Keratinocyte (primary cell): ENCODE data around the gene CENPA. TPM values are rescaled to one million over a fixed set of nuclear protein-coding genes. Genes with fewer than 3 reads are reported as not detected.

Experiments used
- DNase-seq: peaks from one replicate; pipeline ENCODE4 v3.0.0-alpha.2; 2011; ENCODE audit warnings: low read depth, missing footprints, low spot score
- FAIRE-seq: peaks from 2 replicates; lab custom pipeline; 2011; peaks lifted over from hg19 to GRCh38; lab: Jason Lieb, UNC
- H2AFZ ChIP-seq: 2 replicates; pipeline ENCODE4 v1.6.0; 2012; ENCODE audit warnings: low read length, control low read depth, inconsistent platforms; ENCODE audit not compliant: control insufficient read depth
- H3K27ac ChIP-seq: 2 replicates; pipeline ENCODE4 v1.5.1; 2011; ENCODE audit warnings: low read length; ENCODE audit not compliant: control insufficient read depth, insufficient read depth
- H3K27me3 ChIP-seq: 3 replicates; pipeline ENCODE4 v1.6.0; 2011; ENCODE audit warnings: low read length; ENCODE audit not compliant: control insufficient read depth, insufficient read depth; ENCODE audit errors: extremely low read depth
- H3K36me3 ChIP-seq, 2 experiments: 2 replicates in 1 of 2; 3 replicates in 1 of 2; pipeline ENCODE4 v1.5.1; 2011; ENCODE audit warnings: low read length in 2 of 2, mild to moderate bottlenecking in 1 of 2; ENCODE audit not compliant: control insufficient read depth in 2 of 2, insufficient read depth in 2 of 2; ENCODE audit errors: extremely low read depth in 1 of 2
- H3K4me1 ChIP-seq: 3 replicates; pipeline ENCODE4 v1.5.1; 2011; ENCODE audit warnings: low read length; ENCODE audit not compliant: control insufficient read depth, insufficient read depth; ENCODE audit errors: extremely low read depth
- H3K4me2 ChIP-seq: 3 replicates; pipeline ENCODE4 v1.6.0; 2011; ENCODE audit warnings: low read depth, low read length; ENCODE audit not compliant: control insufficient read depth, insufficient read depth; ENCODE audit errors: extremely low read depth
- H3K4me3 ChIP-seq, 3 experiments: fragments of 200-600 bp in 1 of 3; sonication (generic) in 1 of 3; 2 replicates in 2 of 3; 3 replicates in 1 of 3; pipeline ENCODE4 v1.5.1; 2011 to 2016; ENCODE audit warnings: low read length in 3 of 3, mild to moderate bottlenecking in 3 of 3, control low read depth in 2 of 3, inconsistent platforms in 1 of 3, low read depth in 1 of 3, mixed read lengths in 1 of 3, mixed run types in 1 of 3, moderate library complexity in 1 of 3; ENCODE audit not compliant: control insufficient read depth in 2 of 3, insufficient read depth in 2 of 3; ENCODE audit errors: extremely low read depth in 1 of 3
- H3K79me2 ChIP-seq: 2 replicates; pipeline ENCODE4 v1.6.0; 2012; ENCODE audit warnings: low read length; ENCODE audit not compliant: control insufficient read depth, insufficient read depth
- H3K9ac ChIP-seq: 3 replicates; pipeline ENCODE4 v1.6.0; 2011; ENCODE audit warnings: low read length; ENCODE audit not compliant: control insufficient read depth, insufficient read depth; ENCODE audit errors: extremely low read depth
- H3K9me1 ChIP-seq: 3 replicates; pipeline ENCODE4 v1.6.0; 2011; ENCODE audit warnings: low read length; ENCODE audit not compliant: control insufficient read depth, insufficient read depth; ENCODE audit errors: extremely low read depth
- H3K9me3 ChIP-seq: 2 replicates; pipeline ENCODE4 v1.5.1; 2012; ENCODE audit warnings: low read depth, low read length; ENCODE audit not compliant: control insufficient read depth
- H4K20me1 ChIP-seq: 3 replicates; pipeline ENCODE4 v1.6.0; 2011; ENCODE audit warnings: low read length; ENCODE audit not compliant: control insufficient read depth, insufficient read depth; ENCODE audit errors: extremely low read depth
- EZH2 ChIP-seq: IDR thresholded peaks from one replicate; pipeline ENCODE4 v1.6.1; 2012; ENCODE audit warnings: inconsistent platforms, mild to moderate bottlenecking, low read length, moderate library complexity
- dilution Hi-C: fragments of 300-500 bp; cut with MboI; formaldehyde crosslinking; loops from one replicate; pipeline ENCODE4 v1.7.0; 2020; ENCODE audit warnings: low sequenced_read_pairs; ENCODE audit not compliant: extremely low pct_ligation_motif_present
- polyA plus RNA-seq, 5 experiments: library from polyadenylated mRNA; depleted of rRNA in 3 of 5; stranded (reverse) in 3 of 5; stranded (forward) in 1 of 5; unstranded in 1 of 5; fragments of >200 nt; gene quantifications; 1 replicate in 1 of 5; 2 replicates in 3 of 5; 3 replicates in 1 of 5; pipeline versions ENCODE4 v1.2.1 to v1.2.3, GENCODE V29; 2011 to 2012; ENCODE audit warnings: missing spikeins in 2 of 5, low read depth in 1 of 5, low replicate concordance in 1 of 5
- TF ChIP-seq, protein P1 (sequence below), 3 experiments: IDR thresholded peaks in 1 of 3; conservative IDR thresholded peaks in 1 of 3; optimal IDR thresholded peaks in 1 of 3; 2 replicates in 2 of 3; 3 replicates in 1 of 3; pipeline versions ENCODE3 to v1.5.1; 2011; ENCODE audit warnings: low read length in 3 of 3, mild to moderate bottlenecking in 3 of 3, moderate library complexity in 2 of 3, control low read depth in 1 of 3, inconsistent platforms in 1 of 3; ENCODE audit not compliant: insufficient read depth in 2 of 3; ENCODE audit errors: extremely low read depth in 1 of 3

The CENPA gene
- polyA plus RNA-seq, 1 donor (not counting 4 experiments of a cell fraction or from before 2014, with no cell fraction given), result 12.4 TPM

DNA sequence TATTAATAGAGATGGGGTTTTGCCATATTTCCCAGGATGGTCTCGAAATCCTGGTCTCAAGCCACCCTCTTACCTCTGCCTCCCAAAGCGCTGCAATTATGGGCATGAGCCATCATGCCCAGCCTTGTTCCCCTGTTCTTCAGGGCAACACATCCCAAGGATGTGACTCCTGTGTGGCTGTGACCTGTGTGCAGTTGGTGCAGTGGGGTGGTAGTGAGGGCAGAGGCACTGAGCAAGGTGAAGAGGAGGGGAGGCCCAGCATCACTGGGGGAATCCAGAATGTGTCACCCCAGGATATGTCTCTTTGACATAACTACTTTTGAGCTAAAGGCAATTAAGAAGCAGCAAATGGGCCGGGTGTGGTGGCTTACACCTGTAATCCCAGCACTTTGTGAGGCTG is 23.4 kb downstream of the CENPA start:
- Histone ChIP-seq H3K27me3 (no peaks in the 10 kb centered on the region), H3K4me3 (no peak overlapping the region), H3K4me1 (peaks cover 21% of the 10 kb centered on the region), H3K79me2 (no peaks in the 10 kb centered on the region), H3K9ac (no peak overlapping the region), H3K36me3 (no peaks in the 10 kb centered on the region), H2AFZ (no peak overlapping the region), H3K27ac (no peak overlapping the region), H4K20me1 (no peaks in the 10 kb centered on the region), H3K9me3 (no peaks in the 10 kb centered on the region), H3K9me1 (no peaks in the 10 kb centered on the region), H3K4me2 (peak overlapping the region; percentile 16)
- dilution Hi-C loops, result no loop called here
- DNase-seq (no peak), FAIRE-seq (no peak)
- TF ChIP-seq, protein P1, sequence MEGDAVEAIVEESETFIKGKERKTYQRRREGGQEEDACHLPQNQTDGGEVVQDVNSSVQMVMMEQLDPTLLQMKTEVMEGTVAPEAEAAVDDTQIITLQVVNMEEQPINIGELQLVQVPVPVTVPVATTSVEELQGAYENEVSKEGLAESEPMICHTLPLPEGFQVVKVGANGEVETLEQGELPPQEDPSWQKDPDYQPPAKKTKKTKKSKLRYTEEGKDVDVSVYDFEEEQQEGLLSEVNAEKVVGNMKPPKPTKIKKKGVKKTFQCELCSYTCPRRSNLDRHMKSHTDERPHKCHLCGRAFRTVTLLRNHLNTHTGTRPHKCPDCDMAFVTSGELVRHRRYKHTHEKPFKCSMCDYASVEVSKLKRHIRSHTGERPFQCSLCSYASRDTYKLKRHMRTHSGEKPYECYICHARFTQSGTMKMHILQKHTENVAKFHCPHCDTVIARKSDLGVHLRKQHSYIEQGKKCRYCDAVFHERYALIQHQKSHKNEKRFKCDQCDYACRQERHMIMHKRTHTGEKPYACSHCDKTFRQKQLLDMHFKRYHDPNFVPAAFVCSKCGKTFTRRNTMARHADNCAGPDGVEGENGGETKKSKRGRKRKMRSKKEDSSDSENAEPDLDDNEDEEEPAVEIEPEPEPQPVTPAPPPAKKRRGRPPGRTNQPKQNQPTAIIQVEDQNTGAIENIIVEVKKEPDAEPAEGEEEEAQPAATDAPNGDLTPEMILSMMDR (optimal IDR thresholded peaks at IDR 0.05 in 1 of 3, IDR thresholded peaks at IDR 0.05 in 1 of 3, conservative IDR thresholded peaks at IDR 0.05 in 1 of 3; ENCODE audit: extremely low read depth in 1 of 3, insufficient read depth in 2 of 3, low read length in 3 of 3), result no peak
- no peak for TF ChIP-seq EZH2

GRCh38 chr2:26809876-26810577 is 24.2 kb downstream of the CENPA start:
- FAIRE-seq (no peak), DNase-seq (no peak)
- Histone ChIP-seq H2AFZ (no peak overlapping the region), H3K4me2 (no peak overlapping the region), H3K4me3 (no peak overlapping the region), H3K36me3 (no peaks in the 10 kb centered on the region), H3K4me1 (peaks cover 17% of the 10 kb centered on the region), H3K79me2 (no peaks in the 10 kb centered on the region), H3K27ac (no peak overlapping the region), H3K27me3 (no peaks in the 10 kb centered on the region), H3K9ac (no peak overlapping the region), H3K9me1 (no peaks in the 10 kb centered on the region), H4K20me1 (no peaks in the 10 kb centered on the region), H3K9me3 (no peaks in the 10 kb centered on the region)
- dilution Hi-C loops, result no loop called here
- TF ChIP-seq, protein P1 (optimal IDR thresholded peaks at IDR 0.05 in 1 of 3, IDR thresholded peaks at IDR 0.05 in 1 of 3, conservative IDR thresholded peaks at IDR 0.05 in 1 of 3; ENCODE audit: extremely low read depth in 1 of 3, insufficient read depth in 2 of 3, low read length in 3 of 3), result no peak
- no peak for TF ChIP-seq EZH2
